Muscle of back (tissue), 11 donors: ENCODE data around the gene SEMA5A. TPM values are rescaled to one million over a fixed set of nuclear protein-coding genes. Genes with fewer than 3 reads are reported as not detected.

Source experiments
- DNase-seq, 3 donors: peaks; one replicate each; pipeline versions ENCODE4 v3.0.0 to v3.0.0-alpha.2; 2013
- polyA plus RNA-seq, 10 donors: library from polyadenylated mRNA; unstranded; fragments of 120-200 nt; gene quantifications; one replicate each; pipeline ENCODE4 v1.2.1, GENCODE V29; 2013; ENCODE audit not compliant: insufficient read length in 10 of 10

Gene SEMA5A
- polyA plus RNA-seq, 10 donors: 27.6 to 43.9 (median 34.1) TPM

- no peak for DNase-seq
Observed at GRCh38 chr5:9447691-9448090, 98.2 kb downstream of the SEMA5A start.

GRCh38 chr5:9445826-9446388 lies 100.0 kb downstream of the SEMA5A start:
- peak in 2 of 3 donors; percentile 61 to 73 for DNase-seq

GRCh38 chr5:9444346-9444745 lies 101.5 kb downstream of the SEMA5A start:
- no peak for DNase-seq

GRCh38 chr5:9441610-9442009 lies 104.3 kb downstream of the SEMA5A start:
- no peak for DNase-seq

GRCh38 chr5:9440517-9440916 lies 105.4 kb downstream of the SEMA5A start:
- DNase-seq: peak in 2 of 3 donors; percentile 26 to 57

- DNase-seq: peak in 2 of 3 donors; percentile 65 to 87
Observed at GRCh38 chr5:9439531-9440292, 106.2 kb downstream of the SEMA5A start.

GRCh38 chr5:9438596-9439354 lies 107.1 kb downstream of the SEMA5A start:
- peak in 2 of 3 donors; percentile 67 to 87 for DNase-seq

GRCh38 chr5:9437741-9438240 lies 108.1 kb downstream of the SEMA5A start:
- peak in 1 of 3 donors; percentile 43 for DNase-seq

GRCh38 chr5:9431496-9432258 lies 114.2 kb downstream of the SEMA5A start:
- peak in 1 of 3 donors; percentile 40 for DNase-seq

GRCh38 chr5:9431151-9431495 lies 114.8 kb downstream of the SEMA5A start:
- no peak for DNase-seq

GRCh38 chr5:9430306-9430705 lies 115.6 kb downstream of the SEMA5A start:
- peak in 1 of 3 donors; percentile 27 for DNase-seq

GRCh38 chr5:9429691-9430215 lies 116.1 kb downstream of the SEMA5A start:
- no peak for DNase-seq

- DNase-seq: no peak
Observed at GRCh38 chr5:9428272-9428671, 117.6 kb downstream of the SEMA5A start.

GRCh38 chr5:9425710-9426109 lies 120.2 kb downstream of the SEMA5A start:
- no peak for DNase-seq

GRCh38 chr5:9423571-9423970 lies 122.3 kb downstream of the SEMA5A start:
- no peak for DNase-seq

- no peak for DNase-seq
Observed at GRCh38 chr5:9421884-9422283, 124.0 kb downstream of the SEMA5A start.

GRCh38 chr5:9419794-9420193 lies 126.1 kb downstream of the SEMA5A start:
- DNase-seq: no peak

GRCh38 chr5:9415566-9415965 lies 130.3 kb downstream of the SEMA5A start:
- DNase-seq: peak in 1 of 3 donors; percentile 60

GRCh38 chr5:9415091-9415490 lies 130.8 kb downstream of the SEMA5A start:
- peak in 1 of 3 donors; percentile 60 for DNase-seq

GRCh38 chr5:9411142-9411541 lies 134.7 kb downstream of the SEMA5A start:
- no peak for DNase-seq

- DNase-seq: no peak
Observed at GRCh38 chr5:9409413-9409960, 136.4 kb downstream of the SEMA5A start.
